ENCODE measurements around the gene CDH5. TPM values are rescaled to one million over a fixed set of nuclear protein-coding genes. Genes with fewer than 3 reads are reported as not detected.

The CDH5 gene
- total and polyA plus RNA-seq, 2 donors from 2014 or later, result 13.9 to 41.3 TPM

DNA sequence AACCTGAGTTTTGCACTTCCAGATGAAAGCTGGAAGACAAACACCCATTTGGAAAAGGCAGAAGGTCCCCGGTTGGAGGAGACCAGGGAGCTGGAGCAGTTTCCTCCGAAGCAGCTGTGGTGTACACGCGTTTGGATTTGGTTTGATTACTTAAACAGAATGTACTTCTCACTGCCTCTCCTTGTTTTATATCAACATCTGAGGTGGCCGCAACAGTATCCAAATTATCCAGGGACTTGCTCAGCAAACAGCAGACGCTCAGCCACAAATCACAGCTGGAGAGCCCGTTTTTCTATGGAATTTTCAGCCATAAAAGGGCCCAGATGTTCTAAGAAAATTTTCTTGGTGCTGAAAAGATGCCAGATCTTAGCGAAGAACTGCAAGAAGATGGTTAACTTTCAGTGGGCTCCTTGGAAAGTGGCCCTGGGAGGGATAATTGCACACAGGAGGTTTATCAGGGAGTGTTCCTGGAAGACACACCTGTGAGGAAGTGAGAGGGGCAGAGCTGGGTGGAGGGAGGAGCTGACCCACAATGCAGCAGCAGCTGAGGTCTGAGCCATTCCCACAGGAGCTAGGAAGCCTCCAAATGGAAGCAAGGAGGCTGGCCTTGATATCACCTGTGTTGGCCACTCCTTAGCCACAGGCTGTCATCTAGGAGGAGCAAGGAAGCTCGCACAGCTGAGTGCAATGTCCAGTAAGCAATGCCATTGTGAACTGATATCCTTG lies 28.9 kb upstream of the CDH5 start:
- DNase-seq, result peak in 2 of 5 donors; percentile 34 to 79
- FAIRE-seq, result no peak
- TF ChIP-seq, protein P1, sequence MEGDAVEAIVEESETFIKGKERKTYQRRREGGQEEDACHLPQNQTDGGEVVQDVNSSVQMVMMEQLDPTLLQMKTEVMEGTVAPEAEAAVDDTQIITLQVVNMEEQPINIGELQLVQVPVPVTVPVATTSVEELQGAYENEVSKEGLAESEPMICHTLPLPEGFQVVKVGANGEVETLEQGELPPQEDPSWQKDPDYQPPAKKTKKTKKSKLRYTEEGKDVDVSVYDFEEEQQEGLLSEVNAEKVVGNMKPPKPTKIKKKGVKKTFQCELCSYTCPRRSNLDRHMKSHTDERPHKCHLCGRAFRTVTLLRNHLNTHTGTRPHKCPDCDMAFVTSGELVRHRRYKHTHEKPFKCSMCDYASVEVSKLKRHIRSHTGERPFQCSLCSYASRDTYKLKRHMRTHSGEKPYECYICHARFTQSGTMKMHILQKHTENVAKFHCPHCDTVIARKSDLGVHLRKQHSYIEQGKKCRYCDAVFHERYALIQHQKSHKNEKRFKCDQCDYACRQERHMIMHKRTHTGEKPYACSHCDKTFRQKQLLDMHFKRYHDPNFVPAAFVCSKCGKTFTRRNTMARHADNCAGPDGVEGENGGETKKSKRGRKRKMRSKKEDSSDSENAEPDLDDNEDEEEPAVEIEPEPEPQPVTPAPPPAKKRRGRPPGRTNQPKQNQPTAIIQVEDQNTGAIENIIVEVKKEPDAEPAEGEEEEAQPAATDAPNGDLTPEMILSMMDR (IDR thresholded peaks at IDR 0.05; ENCODE audit: borderline replicate concordance, extremely low read depth, insufficient read depth), result no peak
- intact Hi-C loops (cut with DNase I), result no loop called here
- H3K27ac ChIP-seq (ENCODE audit: low read depth in 2 of 2, low read length in 2 of 2), result no peak overlapping the region
- no peak overlapping the region for H3K4me3 ChIP-seq (ENCODE audit: low read length in 3 of 3)
- H3K9ac ChIP-seq (ENCODE audit: low read length in 3 of 3), result no peak overlapping the region
- no peaks in the 10 kb centered on the region for H3K9me3 ChIP-seq (ENCODE audit: control insufficient read depth in 2 of 3, insufficient read depth in 1 of 3, low read length in 3 of 3)
- H3K4me1 ChIP-seq (ENCODE audit: control insufficient read depth in 2 of 3, insufficient read depth in 2 of 3, low read depth in 1 of 3, low read length in 3 of 3), result no peaks in the 10 kb centered on the region
- H3K36me3 ChIP-seq (ENCODE audit: control insufficient read depth in 2 of 3, insufficient read depth in 3 of 3, low read length in 3 of 3), result no peaks in the 10 kb centered on the region
- H3K27me3 ChIP-seq (ENCODE audit: control insufficient read depth, insufficient read depth, low read length), result no peaks in the 10 kb centered on the region

DNA sequence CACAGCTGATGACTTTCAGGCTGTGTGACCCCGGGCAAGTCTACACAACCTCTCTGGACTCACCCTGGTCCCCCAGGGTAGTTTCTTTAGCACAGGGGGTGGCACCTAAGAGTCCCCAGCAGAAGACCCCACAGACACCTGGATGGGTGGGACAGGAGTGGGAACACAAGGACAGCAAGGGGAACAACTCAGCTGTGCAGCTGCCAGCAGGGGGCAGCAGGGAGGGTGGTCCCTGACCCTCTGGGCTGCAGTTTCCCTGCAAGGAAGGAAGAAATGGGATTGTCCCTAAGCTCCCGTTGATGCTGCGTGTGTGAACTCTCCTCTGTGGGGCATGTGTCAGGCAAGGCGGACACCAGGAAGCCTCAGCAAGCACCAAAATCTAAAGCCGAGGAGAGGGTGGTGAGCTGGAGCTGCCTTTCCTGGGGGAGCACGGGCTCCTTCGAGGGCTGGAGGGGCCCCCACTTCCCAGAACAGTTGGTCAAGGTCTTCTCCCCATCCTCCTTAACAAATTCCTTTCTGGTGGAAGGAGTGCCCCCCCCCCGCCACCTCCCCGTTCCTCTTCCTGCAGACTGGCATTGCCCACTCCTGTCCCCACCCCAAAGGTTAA lies 24.1 kb upstream of the CDH5 start:
- DNase-seq, result peak in 2 of 5 donors; percentile 34 to 55
- no peaks in the 10 kb centered on the region for H3K27me3 ChIP-seq (ENCODE audit: control insufficient read depth, insufficient read depth, low read length)
- FAIRE-seq, result no peak
- no peaks in the 10 kb centered on the region for H3K9me3 ChIP-seq (ENCODE audit: control insufficient read depth in 2 of 3, insufficient read depth in 1 of 3, low read length in 3 of 3)
- intact Hi-C loops (cut with DNase I), result no loop called here
- no peak overlapping the region for H3K9ac ChIP-seq (ENCODE audit: low read length in 3 of 3)
- no peak overlapping the region for H3K27ac ChIP-seq (ENCODE audit: low read depth in 2 of 2, low read length in 2 of 2)
- H3K4me1 ChIP-seq (ENCODE audit: control insufficient read depth in 2 of 3, insufficient read depth in 2 of 3, low read depth in 1 of 3, low read length in 3 of 3), result no peaks in the 10 kb centered on the region
- no peak overlapping the region for H3K4me3 ChIP-seq (ENCODE audit: low read length in 3 of 3)
- TF ChIP-seq, protein P1 (IDR thresholded peaks at IDR 0.05; ENCODE audit: borderline replicate concordance, extremely low read depth, insufficient read depth), result peak; percentile 34
- no peaks in the 10 kb centered on the region for H3K36me3 ChIP-seq (ENCODE audit: control insufficient read depth in 2 of 3, insufficient read depth in 3 of 3, low read length in 3 of 3)

DNA sequence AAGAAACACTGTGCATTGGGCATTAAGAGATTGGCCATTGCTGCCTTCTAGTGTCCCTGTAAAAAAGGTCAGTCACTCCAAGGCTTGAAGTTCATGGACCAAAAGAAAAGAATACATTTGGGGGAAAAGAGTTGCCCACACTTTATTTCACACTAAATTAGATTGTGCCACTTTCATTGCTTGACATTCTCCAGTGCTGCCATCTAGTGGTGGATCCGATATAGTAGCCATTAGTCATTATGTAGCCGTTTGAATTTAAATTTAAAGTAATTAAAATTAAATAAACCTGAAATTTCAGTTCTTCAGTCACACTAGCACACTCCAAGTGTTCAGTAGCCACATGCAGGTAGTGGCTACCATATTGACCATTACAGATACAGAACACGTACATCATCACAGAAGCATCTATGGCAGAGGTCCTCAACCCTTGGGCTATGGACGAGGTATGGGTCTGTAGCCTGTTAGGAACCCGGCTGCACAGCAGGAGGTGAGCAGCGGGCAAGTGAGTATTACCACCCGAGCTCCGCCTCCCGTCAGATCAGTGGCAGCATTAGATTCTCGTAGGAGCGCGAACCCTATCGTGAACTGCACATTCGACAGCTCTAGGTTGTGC lies 21.9 kb upstream of the CDH5 start:
- no peaks in the 10 kb centered on the region for H3K36me3 ChIP-seq (ENCODE audit: control insufficient read depth in 2 of 3, insufficient read depth in 3 of 3, low read length in 3 of 3)

More for the DNA sequence above, 21.9 kb upstream of the CDH5 start:
- Histone ChIP-seq H3K27me3 (ENCODE audit: control insufficient read depth, insufficient read depth, low read length) (no peaks in the 10 kb centered on the region), H3K9me3 (ENCODE audit: control insufficient read depth in 2 of 3, insufficient read depth in 1 of 3, low read length in 3 of 3) (no peaks in the 10 kb centered on the region), H3K4me1 (ENCODE audit: control insufficient read depth in 2 of 3, insufficient read depth in 2 of 3, low read depth in 1 of 3, low read length in 3 of 3) (no peaks in the 10 kb centered on the region), H3K4me3 (ENCODE audit: low read length in 3 of 3) (no peak overlapping the region), H3K27ac (ENCODE audit: low read depth in 2 of 2, low read length in 2 of 2) (no peak overlapping the region), H3K9ac (ENCODE audit: low read length in 3 of 3) (no peak overlapping the region)
- DNase-seq, result peak in 2 of 5 donors; percentile 53 to 66
- TF ChIP-seq, protein P1 (IDR thresholded peaks at IDR 0.05; ENCODE audit: borderline replicate concordance, extremely low read depth, insufficient read depth), result peak; percentile 51
- intact Hi-C loops (cut with DNase I), result no loop called here
- peak; percentile 45 for FAIRE-seq

Data from kidney (tissue), 14 donors.